ENCODE results near the gene KLF13. TPM values are rescaled to one million over a fixed set of nuclear protein-coding genes. Genes with fewer than 3 reads are reported as not detected.

The KLF13 gene
- 10 to 100 TPM; 18.7 to 18.9 TPM for total RNA-seq
- 58.0 TPM for polyA plus RNA-seq (2013, experiment 1 of 2)
- 51.5 TPM for polyA plus RNA-seq (2013, experiment 2 of 2)
- long read RNA-seq, experiment 1, partial matches to known transcripts = 0 of 6 reads
- long read RNA-seq, experiment 1, other reads (novel, unspliced or antisense) = 6 of 6 reads
- long read RNA-seq, experiment 2, partial matches to known transcripts = 1 of 4 reads
- long read RNA-seq, experiment 2, other reads (novel, unspliced or antisense) = 3 of 4 reads
- long read RNA-seq, experiment 3 = 0 reads
- long read RNA-seq, experiment 4, partial matches to known transcripts = 0 of 3 reads
- long read RNA-seq, experiment 4, other reads (novel, unspliced or antisense) = 3 of 3 reads

- Mint-ChIP-seq H3K4me1 (peaks cover 15% of the 10 kb centered on the region), H3K27me3 (ENCODE audit: insufficient read depth) (peaks cover 33% of the 10 kb centered on the region), H3K27ac (peak within 1 kb of the TSS; percentile 70), H3K9me3 (peaks cover 5% of the 10 kb centered on the region), H3K4me3 (peak within 1 kb of the TSS; percentile 69), H3K36me3 (ENCODE audit: low read depth) (no peaks in the 10 kb centered on the region)
- peaks cover 5% of the 10 kb centered on the region for H3K9me3 ChIP-seq (ENCODE audit: control insufficient read depth, low read length)
- H3K27ac ChIP-seq (ENCODE audit: low read depth, low read length) = peak within 1 kb of the TSS; percentile 86
- 0 to 1% methylated on average over 25 to 99 of the region's 99 CpGs for WGBS, 2 experiments (ENCODE audit: insufficient coverage in 1 of 2, insufficient read length in 1 of 2)
- H3K27me3 ChIP-seq (ENCODE audit: control insufficient read depth, insufficient read depth, low read length, poor library complexity, severe bottlenecking) = peaks cover 52% of the 10 kb centered on the region
- TF ChIP-seq CTCF (conservative IDR thresholded peaks at IDR 0.05) = no peak
- peak within 1 kb of the TSS; percentile 77 for H3K4me3 ChIP-seq (ENCODE audit: low read length)
- peak within 1 kb of the TSS; percentile 25 for H3K9ac ChIP-seq (ENCODE audit: extremely low read depth, low read length, poor library complexity, severe bottlenecking)
- no peaks in the 10 kb centered on the region for H3K4me1 ChIP-seq (ENCODE audit: control insufficient read depth, insufficient read depth, low read length)
- H3K36me3 ChIP-seq (ENCODE audit: control insufficient read depth, insufficient read depth, low read length) = no peaks in the 10 kb centered on the region
- DNase-seq = peak; percentile 99
These were observed at the start of gene KLF13 for GRCh38 chr15:31326156-31326874. TSS of gene KLF13 (plus strand) at chr15:31326835. CDS start at chr15:31327213, 378 bp downstream.

- WGBS, 2 experiments (ENCODE audit: insufficient coverage in 1 of 2, insufficient read length in 1 of 2) = 94 to 100% methylated on average over 1 to 3 of the region's 4 CpGs
- Histone ChIP-seq H3K27ac (ENCODE audit: low read depth, low read length) (no peak overlapping the region), H3K4me3 (ENCODE audit: low read length) (no peak overlapping the region), H3K36me3 (ENCODE audit: control insufficient read depth, insufficient read depth, low read length) (no peaks in the 10 kb centered on the region), H3K4me1 (ENCODE audit: control insufficient read depth, insufficient read depth, low read length) (peaks cover 6% of the 10 kb centered on the region), H3K9ac (ENCODE audit: extremely low read depth, low read length, poor library complexity, severe bottlenecking) (no peak overlapping the region), H3K27me3 (ENCODE audit: control insufficient read depth, insufficient read depth, low read length, poor library complexity, severe bottlenecking) (no peaks in the 10 kb centered on the region), H3K9me3 (ENCODE audit: control insufficient read depth, low read length) (no peaks in the 10 kb centered on the region)
- no peak overlapping the region for H3K27ac Mint-ChIP-seq
- TF ChIP-seq CTCF (conservative IDR thresholded peaks at IDR 0.05) = no peak
- H3K27me3 Mint-ChIP-seq (ENCODE audit: insufficient read depth) = peaks cover 4% of the 10 kb centered on the region
- H3K4me3 Mint-ChIP-seq = no peak overlapping the region
- H3K9me3 Mint-ChIP-seq = no peaks in the 10 kb centered on the region
- DNase-seq = no peak
- peaks cover 16% of the 10 kb centered on the region for H3K4me1 Mint-ChIP-seq
- no peaks in the 10 kb centered on the region for H3K36me3 Mint-ChIP-seq (ENCODE audit: low read depth)
These were observed 49.1 kb upstream of the KLF13 start for GRCh38 chr15:31277335-31278060.

DNA sequence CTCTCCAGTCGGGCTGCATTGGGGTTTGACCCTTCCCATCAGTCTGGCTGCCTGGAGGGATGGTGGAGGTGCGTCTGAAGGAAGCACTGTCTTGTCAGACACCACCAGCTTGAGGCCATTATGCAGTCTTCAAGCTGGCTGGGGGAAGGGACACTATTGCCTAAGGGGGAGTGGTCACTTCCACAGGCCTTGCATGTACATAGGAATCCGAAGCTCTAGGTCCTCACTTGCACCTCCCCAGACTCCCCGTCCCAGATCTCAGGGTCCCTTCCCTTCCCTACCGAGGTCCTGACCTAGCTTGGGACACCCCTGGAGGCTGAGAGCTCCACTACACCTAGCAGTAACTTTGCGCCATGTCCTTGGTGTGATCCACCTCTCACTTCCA is 48.6 kb upstream of the KLF13 start:
- Histone ChIP-seq H3K4me1 (ENCODE audit: control insufficient read depth, insufficient read depth, low read length) (peaks cover 6% of the 10 kb centered on the region), H3K27ac (ENCODE audit: low read depth, low read length) (no peak overlapping the region), H3K9me3 (ENCODE audit: control insufficient read depth, low read length) (no peaks in the 10 kb centered on the region), H3K9ac (ENCODE audit: extremely low read depth, low read length, poor library complexity, severe bottlenecking) (no peak overlapping the region), H3K36me3 (ENCODE audit: control insufficient read depth, insufficient read depth, low read length) (no peaks in the 10 kb centered on the region), H3K4me3 (ENCODE audit: low read length) (no peak overlapping the region), H3K27me3 (ENCODE audit: control insufficient read depth, insufficient read depth, low read length, poor library complexity, severe bottlenecking) (no peaks in the 10 kb centered on the region)
- 82% methylated on average over 6 of the region's 6 CpGs; no CpG with 5 or more reads in 1 of the 2 experiments for WGBS, 2 experiments (ENCODE audit: insufficient coverage in 1 of 2, insufficient read length in 1 of 2)
- Mint-ChIP-seq H3K4me1 (peaks cover 16% of the 10 kb centered on the region), H3K27ac (no peak overlapping the region), H3K36me3 (ENCODE audit: low read depth) (no peaks in the 10 kb centered on the region), H3K9me3 (no peaks in the 10 kb centered on the region), H3K4me3 (no peak overlapping the region), H3K27me3 (ENCODE audit: insufficient read depth) (peaks cover 4% of the 10 kb centered on the region)
- DNase-seq = peak; percentile 54
- TF ChIP-seq CTCF (conservative IDR thresholded peaks at IDR 0.05) = peak; percentile 40
